PC-9 (cell line): ENCODE results near the gene CD300H. TPM values are rescaled to one million over a fixed set of nuclear protein-coding genes. Genes with fewer than 3 reads are reported as not detected.

Experiments
- BruUV-seq: library from RNA; stranded (reverse); fragments of 400-500 nt; replicated peaks from 2 replicates; lab custom pipeline; 2021; lab: Mats Ljungman, UMichigan
- CTCF ChIA-PET: fragments of 300-600 bp; sonication (Branson Sonifier 250); formaldehyde crosslinking; loops from one replicate; lab custom pipeline; 2022; ENCODE audit warnings: antibody characterized with exemption; lab: Charles Lee
- POLR2A ChIA-PET: fragments of 300-600 bp; sonication (Branson Sonifier 250); formaldehyde crosslinking; loops from one replicate; lab custom pipeline; 2022; ENCODE audit warnings: antibody characterized with exemption; ENCODE audit not compliant: unreplicated experiment; lab: Charles Lee
- DNase-seq, 2 experiments: peaks; one replicate each; pipeline versions ENCODE4 v3.0.0 to v3.0.0-alpha.2; 2015 to 2022; ENCODE audit warnings: mixed read lengths in 1 of 2
- H2AFZ ChIP-seq: fragments of 200-600 bp; sonication (generic); 2 replicates; pipeline ENCODE4 v1.8.1; 2017; ENCODE audit warnings: antibody characterized with exemption
- H3F3A ChIP-seq: fragments of 200-600 bp; sonication (generic); 2 replicates; pipeline ENCODE4 v1.8.1; 2017; ENCODE audit warnings: antibody characterized with exemption, mild to moderate bottlenecking, low read depth; ENCODE audit not compliant: insufficient read depth
- H3K27ac ChIP-seq: fragments of 200-600 bp; sonication (generic); 2 replicates; pipeline ENCODE4 v1.6.1; 2016; ENCODE audit warnings: mixed run types
- H3K27me3 ChIP-seq: fragments of 200-600 bp; sonication (generic); 2 replicates; pipeline ENCODE4 v1.6.1; 2016; ENCODE audit warnings: low read depth, mixed run types; ENCODE audit not compliant: insufficient read depth
- H3K36me3 ChIP-seq: fragments of 200-600 bp; sonication (generic); 2 replicates; pipeline ENCODE4 v1.6.1; 2016; ENCODE audit warnings: low read depth, mixed run types
- H3K4me1 ChIP-seq: fragments of 200-600 bp; sonication (generic); replicated peaks from 2 replicates; pipeline ENCODE4 v1.6.1; 2016; ENCODE audit warnings: mixed run types; ENCODE audit not compliant: insufficient read depth
- H3K4me2 ChIP-seq: fragments of 200-600 bp; sonication (generic); 2 replicates; pipeline ENCODE4 v1.6.1; 2017; ENCODE audit warnings: mixed run types
- H3K4me3 ChIP-seq: fragments of 200-600 bp; sonication (generic); 2 replicates; pipeline ENCODE4 v1.6.1; 2016; ENCODE audit warnings: mixed run types
- H3K79me2 ChIP-seq: fragments of 200-600 bp; sonication (generic); 2 replicates; pipeline ENCODE4 v1.6.1; 2017; ENCODE audit warnings: low read depth, mixed run types
- H3K9me2 ChIP-seq: fragments of 200-600 bp; sonication (generic); 2 replicates; pipeline ENCODE4 v1.8.1; 2017; ENCODE audit warnings: mild to moderate bottlenecking; ENCODE audit not compliant: insufficient read depth
- H3K9me3 ChIP-seq: fragments of 200-600 bp; sonication (generic); 2 replicates; pipeline ENCODE4 v1.8.1; 2016; ENCODE audit warnings: low read depth; ENCODE audit not compliant: insufficient read depth
- H4K20me1 ChIP-seq: fragments of 200-600 bp; sonication (generic); 2 replicates; pipeline ENCODE4 v1.8.1; 2017; ENCODE audit not compliant: insufficient read depth
- EZH2 ChIP-seq: fragments of 200-600 bp; sonication (generic); IDR thresholded peaks from 2 replicates; pipeline ENCODE4 v1.8.0; 2017; ENCODE audit warnings: antibody characterized with exemption, low read depth
- intact Hi-C: fragments of 100-400 bp; cut with micrococcal nuclease; formaldehyde crosslinking; loops from one replicate; pipeline ENCODE4 v1.10.0; 2022; ENCODE audit not compliant: unreplicated experiment
- total RNA-seq: library from RNA; stranded (reverse); gene quantifications from 2 replicates; pipeline ENCODE4 v1.2.3, GENCODE V29; 2021
- TF ChIP-seq, protein P1 (sequence below): fragments of 200-600 bp; sonication (generic); conservative IDR thresholded peaks from 2 replicates; pipeline ENCODE4 v1.6.1; 2017; ENCODE audit warnings: mixed run types, antibody characterized with exemption, mild to moderate bottlenecking, moderate library complexity

CD300H gene
- total RNA-seq, 1 experiment from 2014 or later = not detected

DNA sequence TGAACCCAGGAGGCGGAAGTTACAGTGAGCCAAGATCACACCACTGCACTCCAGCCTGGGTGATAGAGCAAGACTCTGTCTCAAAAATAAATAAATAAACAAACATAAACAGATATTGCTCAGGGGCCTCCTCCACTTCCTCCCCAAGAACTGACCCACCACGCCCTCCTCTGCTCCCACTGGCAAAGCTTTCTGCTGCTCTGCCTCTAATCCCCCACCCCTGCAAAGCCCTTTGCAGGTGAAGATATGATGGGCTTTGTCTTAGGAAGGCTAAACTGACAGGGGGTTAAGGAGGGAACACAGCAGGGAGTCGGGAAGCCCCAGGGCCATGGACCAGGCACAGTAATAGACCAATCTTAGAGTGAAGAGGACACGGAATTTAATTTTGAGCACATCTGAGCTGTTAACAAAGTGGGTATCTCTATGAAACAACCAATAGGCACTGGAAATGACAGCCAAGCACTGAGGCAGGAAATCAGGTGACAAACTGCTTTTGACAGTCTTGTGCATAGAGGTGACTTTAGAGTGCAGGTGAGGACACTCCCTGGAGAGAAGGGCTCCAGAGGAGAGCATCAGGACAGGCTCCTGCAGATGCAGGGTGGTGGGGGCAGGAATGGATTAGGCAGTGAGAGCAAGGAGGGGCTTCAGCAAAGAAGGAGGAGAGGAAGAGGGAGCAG, 31.2 kb upstream of the CD300H start:
- Histone ChIP-seq H3K9me3 (no peaks in the 10 kb centered on the region), H3K27me3 (peaks cover 92% of the 10 kb centered on the region), H3K4me3 (no peak overlapping the region), H3K4me1 (no peaks in the 10 kb centered on the region), H3K27ac (no peak overlapping the region), H3K36me3 (no peaks in the 10 kb centered on the region), H3F3A (no peaks in the 10 kb centered on the region), H2AFZ (no peak overlapping the region), H3K79me2 (no peaks in the 10 kb centered on the region), H4K20me1 (no peaks in the 10 kb centered on the region), H3K4me2 (no peak overlapping the region), H3K9me2 (no peaks in the 10 kb centered on the region)
- no TSS peak for BruUV-seq
- DNase-seq = no peak
- intact Hi-C loops = no loop called here
- ChIA-PET POLR2A (no interaction called here), CTCF (no interaction called here)
- TF ChIP-seq, protein P1, sequence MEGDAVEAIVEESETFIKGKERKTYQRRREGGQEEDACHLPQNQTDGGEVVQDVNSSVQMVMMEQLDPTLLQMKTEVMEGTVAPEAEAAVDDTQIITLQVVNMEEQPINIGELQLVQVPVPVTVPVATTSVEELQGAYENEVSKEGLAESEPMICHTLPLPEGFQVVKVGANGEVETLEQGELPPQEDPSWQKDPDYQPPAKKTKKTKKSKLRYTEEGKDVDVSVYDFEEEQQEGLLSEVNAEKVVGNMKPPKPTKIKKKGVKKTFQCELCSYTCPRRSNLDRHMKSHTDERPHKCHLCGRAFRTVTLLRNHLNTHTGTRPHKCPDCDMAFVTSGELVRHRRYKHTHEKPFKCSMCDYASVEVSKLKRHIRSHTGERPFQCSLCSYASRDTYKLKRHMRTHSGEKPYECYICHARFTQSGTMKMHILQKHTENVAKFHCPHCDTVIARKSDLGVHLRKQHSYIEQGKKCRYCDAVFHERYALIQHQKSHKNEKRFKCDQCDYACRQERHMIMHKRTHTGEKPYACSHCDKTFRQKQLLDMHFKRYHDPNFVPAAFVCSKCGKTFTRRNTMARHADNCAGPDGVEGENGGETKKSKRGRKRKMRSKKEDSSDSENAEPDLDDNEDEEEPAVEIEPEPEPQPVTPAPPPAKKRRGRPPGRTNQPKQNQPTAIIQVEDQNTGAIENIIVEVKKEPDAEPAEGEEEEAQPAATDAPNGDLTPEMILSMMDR = no peak
- TF ChIP-seq EZH2 = no peak

- intact Hi-C loops = no loop called here
- Histone ChIP-seq H3K27ac (no peak overlapping the region), H3K9me3 (no peaks in the 10 kb centered on the region), H3K79me2 (no peaks in the 10 kb centered on the region), H4K20me1 (no peaks in the 10 kb centered on the region), H2AFZ (no peak overlapping the region), H3K4me1 (no peaks in the 10 kb centered on the region), H3K4me3 (no peak overlapping the region), H3K9me2 (no peaks in the 10 kb centered on the region), H3K36me3 (no peaks in the 10 kb centered on the region), H3K27me3 (peaks cover 92% of the 10 kb centered on the region), H3K4me2 (no peak overlapping the region), H3F3A (no peaks in the 10 kb centered on the region)
- TF ChIP-seq, protein P1 = no peak
- no peak for TF ChIP-seq EZH2
- no peak for DNase-seq
- ChIA-PET POLR2A (no interaction called here), CTCF (no interaction called here)
- BruUV-seq = no TSS peak
Observed at GRCh38 chr17:74597069-74597790, 29.9 kb upstream of the CD300H start.

- Histone ChIP-seq H3K79me2 (no peaks in the 10 kb centered on the region), H3K4me3 (no peak overlapping the region), H2AFZ (no peak overlapping the region), H3K36me3 (no peaks in the 10 kb centered on the region), H3K9me3 (no peaks in the 10 kb centered on the region), H3K9me2 (no peaks in the 10 kb centered on the region), H3K27me3 (peaks cover 83% of the 10 kb centered on the region), H3F3A (no peaks in the 10 kb centered on the region), H3K4me1 (no peaks in the 10 kb centered on the region), H4K20me1 (no peaks in the 10 kb centered on the region), H3K4me2 (no peak overlapping the region), H3K27ac (no peak overlapping the region)
- intact Hi-C loops = no loop called here
- CTCF ChIA-PET = no interaction called here
- no peak for DNase-seq
- no TSS peak for BruUV-seq
- no peak for TF ChIP-seq EZH2
- TF ChIP-seq, protein P1 = no peak
- POLR2A ChIA-PET = no interaction called here
Observed at GRCh38 chr17:74595037-74595750, 27.9 kb upstream of the CD300H start.
